Aorta (tissue), 5 donors: ENCODE data around the gene THAP4. TPM values are rescaled to one million over a fixed set of nuclear protein-coding genes. Genes with fewer than 3 reads are reported as not detected.
A peak's percentile ranks its signal among the peaks of the same experiment; 100 is the strongest.

ENCODE experiments used
- ATAC-seq: fragments of 200-7000 bp; cut with Tn5 transposase; one replicate; pipeline ENCODE4 v1.9.1; 2022; ENCODE audit warnings: moderate library complexity; ENCODE audit not compliant: low FRiP score
- DNase-seq, 2 donors: peaks; one replicate each; pipeline ENCODE4 v3.0.0-alpha.2; 2020
- H3K27ac ChIP-seq, 2 donors: one replicate each; pipeline ENCODE4 v1.5.1; 2013; ENCODE audit warnings: low read length in 2 of 2, mild to moderate bottlenecking in 2 of 2, moderate library complexity in 2 of 2, control low read depth in 1 of 2, inconsistent platforms in 1 of 2, low read depth in 1 of 2
- H3K27me3 ChIP-seq, 2 donors: one replicate each; pipeline ENCODE4 v1.6.1; 2013; ENCODE audit warnings: control low read depth in 1 of 2, low read length in 1 of 2, mild to moderate bottlenecking in 1 of 2, moderate library complexity in 1 of 2; ENCODE audit not compliant: insufficient read depth in 2 of 2, control insufficient read depth in 1 of 2
- H3K36me3 ChIP-seq, 2 donors: one replicate each; pipeline ENCODE4 v1.6.1; 2013; ENCODE audit warnings: control low read depth in 1 of 2, low read length in 1 of 2, mild to moderate bottlenecking in 1 of 2; ENCODE audit not compliant: insufficient read depth in 2 of 2, control insufficient read depth in 1 of 2
- H3K4me1 ChIP-seq, 2 donors: one replicate each; pipeline ENCODE4 v1.6.1; 2013; ENCODE audit warnings: low read length in 2 of 2, control low read depth in 1 of 2, mild to moderate bottlenecking in 1 of 2, moderate library complexity in 1 of 2; ENCODE audit not compliant: insufficient read depth in 2 of 2, control insufficient read depth in 1 of 2
- H3K4me3 ChIP-seq, 2 donors: one replicate each; pipeline ENCODE4 v1.5.1; 2013; ENCODE audit warnings: low read length in 2 of 2, control low read depth in 1 of 2, mild to moderate bottlenecking in 1 of 2
- H3K9me3 ChIP-seq: one replicate; pipeline ENCODE4 v1.6.1; 2013; ENCODE audit warnings: mild to moderate bottlenecking, low read length; ENCODE audit not compliant: control insufficient read depth
- WGBS, 2 donors: extraction: QIAGEN DNeasy Blood & Tissue Kit; methylation state at CpG; one replicate each; pipeline ENCODE4 v1.1.7; 2013; 5-methylcytosine and 5-hydroxymethylcytosine counted together
- intact Hi-C, 2 donors: fragments of 100-400 bp; cut with DNase I; formaldehyde crosslinking; loops; one replicate each; pipeline versions ENCODE4 v1.14.2 to v1.15.0; 2022
- polyA plus RNA-seq, 2 donors: library from polyadenylated mRNA; stranded (reverse); fragments of 200-250 nt; gene quantifications; one replicate each; pipeline ENCODE4 v1.2.3, GENCODE V29; 2013
- total RNA-seq, 2 donors: library from RNA; stranded (reverse); fragmentation: NEBNext Ultra II Directional; extraction: Animal tissue kit (Norgen Biotek cat#: 25700); gene quantifications; one replicate each; pipeline ENCODE4 v1.2.1, GENCODE V29; 2021
- donor health status: healthy with polysubstance abuse.
- donor health status: Bipolar disorder and iron deficiency.
- donor health status: DM: no; HTN: no; CAD: no.
- donor health status: DM: no; HTN: no; CAD: no.
- donor health status: DM: yes; HTN: yes; CAD: no.

THAP4 gene
- total and polyA plus RNA-seq, 4 donors = 24.3 to 41.5 (median 30.5) TPM

DNA sequence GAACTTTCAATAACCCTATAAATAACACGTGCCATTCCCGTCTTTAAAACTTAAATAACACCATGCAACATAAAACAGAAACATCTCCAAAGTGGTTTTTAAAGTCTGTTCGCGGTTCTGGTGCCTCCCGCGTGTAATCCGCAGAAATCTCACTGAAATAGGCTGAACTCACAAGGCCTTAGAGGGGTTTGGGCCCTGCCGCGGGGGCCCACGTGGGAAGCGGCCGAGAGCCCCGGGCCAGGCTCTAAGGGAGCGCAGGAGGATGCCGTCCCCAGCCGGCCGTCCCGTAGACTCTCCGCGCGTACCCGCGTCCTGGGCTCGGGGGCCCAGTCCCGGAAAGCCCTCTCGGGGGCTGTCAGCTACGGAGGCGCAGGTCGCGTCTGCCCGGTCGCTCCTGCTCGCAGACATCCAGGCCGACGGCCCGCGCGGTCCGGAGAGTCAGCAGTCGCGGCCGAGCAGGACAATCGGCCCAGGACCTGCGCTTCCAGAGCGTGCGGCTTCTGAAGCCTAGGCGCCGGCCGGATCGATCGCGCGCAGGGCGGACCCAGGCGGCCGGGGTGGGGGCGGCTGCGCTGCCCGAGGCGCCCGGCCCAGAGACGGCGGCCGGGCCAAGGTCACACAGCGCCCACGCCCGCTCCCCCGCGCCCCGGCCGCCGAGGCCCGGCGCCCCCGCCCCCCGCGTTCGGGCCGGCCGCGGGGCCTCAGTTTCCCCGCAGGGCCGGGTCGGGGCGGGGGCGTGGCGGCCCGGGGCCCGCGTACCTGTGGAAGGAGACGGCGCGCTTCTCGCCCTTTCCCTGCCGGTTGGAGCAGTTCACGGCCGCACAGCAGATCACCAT, 558 bp downstream of the THAP4 start:
- H3K4me3 ChIP-seq = peak overlapping the region; percentile 84 to 99
- peak overlapping the region; percentile 55 to 62 for H3K27ac ChIP-seq
- no peaks in the 10 kb centered on the region for H3K27me3 ChIP-seq
- no peaks in the 10 kb centered on the region for H3K9me3 ChIP-seq
- H3K36me3 ChIP-seq = peaks cover 0 to 4% of the 10 kb centered on the region in 2 donors
- ATAC-seq (peak; percentile 39), DNase-seq (peak; percentile 59 to 84)
- 1% methylated on average over 68 to 97 of the region's 97 CpGs for WGBS, 2 donors
- intact Hi-C loops = no loop called here
- H3K4me1 ChIP-seq = no peaks in the 10 kb centered on the region

DNA sequence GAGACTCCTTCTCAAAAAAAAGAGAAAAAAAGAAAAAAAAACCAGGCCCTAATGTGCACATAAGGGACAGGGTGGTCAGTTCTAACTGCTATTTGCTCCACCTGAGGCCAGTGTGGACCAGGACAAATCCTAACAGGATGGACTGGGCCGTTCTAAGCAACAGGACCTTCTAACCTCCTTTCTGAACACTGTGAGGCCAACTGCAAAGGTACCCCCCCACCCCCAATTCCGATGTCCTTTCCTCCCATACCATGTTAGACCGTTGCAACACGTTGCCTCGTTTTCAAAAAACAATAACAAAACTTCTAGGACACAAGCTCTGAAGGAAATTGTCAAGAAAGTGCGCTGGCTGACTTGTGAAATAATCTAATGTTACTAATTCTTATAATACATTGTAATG, 1.2 kb downstream of the THAP4 start:
- Histone ChIP-seq H3K27me3 (no peaks in the 10 kb centered on the region), H3K27ac (no peak overlapping the region), H3K9me3 (no peaks in the 10 kb centered on the region), H3K4me1 (no peaks in the 10 kb centered on the region), H3K36me3 (peaks cover 0 to 4% of the 10 kb centered on the region in 2 donors), H3K4me3 (peak overlapping the region in 1 of 2 donors; percentile 84)
- 19 to 22% methylated on average over 6 of the region's 6 CpGs for WGBS, 2 donors
- DNase-seq = no peak
- ATAC-seq = no peak
- intact Hi-C loops = no loop called here

GRCh38 chr2:241633561-241633960, 3.4 kb downstream of the THAP4 start:
- no peak for ATAC-seq
- Histone ChIP-seq H3K4me3 (no peak overlapping the region), H3K9me3 (no peaks in the 10 kb centered on the region), H3K4me1 (no peaks in the 10 kb centered on the region), H3K36me3 (peaks cover 0 to 4% of the 10 kb centered on the region in 2 donors), H3K27ac (no peak overlapping the region), H3K27me3 (no peaks in the 10 kb centered on the region)
- DNase-seq = no peak
- intact Hi-C loops = no loop called here
- WGBS, 2 donors = 91 to 93% methylated on average over 17 of the region's 17 CpGs

- DNase-seq = no peak
- H3K4me3 ChIP-seq = no peak overlapping the region
- H3K36me3 ChIP-seq = peaks cover 0 to 4% of the 10 kb centered on the region in 2 donors
- H3K27me3 ChIP-seq = no peaks in the 10 kb centered on the region
- no peak overlapping the region for H3K27ac ChIP-seq
- no peaks in the 10 kb centered on the region for H3K9me3 ChIP-seq
- 94 to 95% methylated on average over 39 of the region's 39 CpGs for WGBS, 2 donors
- no peaks in the 10 kb centered on the region for H3K4me1 ChIP-seq
- ATAC-seq = no peak
- intact Hi-C loops = no loop called here
Observed at GRCh38 chr2:241632478-241633325, 4.3 kb downstream of the THAP4 start.

DNA sequence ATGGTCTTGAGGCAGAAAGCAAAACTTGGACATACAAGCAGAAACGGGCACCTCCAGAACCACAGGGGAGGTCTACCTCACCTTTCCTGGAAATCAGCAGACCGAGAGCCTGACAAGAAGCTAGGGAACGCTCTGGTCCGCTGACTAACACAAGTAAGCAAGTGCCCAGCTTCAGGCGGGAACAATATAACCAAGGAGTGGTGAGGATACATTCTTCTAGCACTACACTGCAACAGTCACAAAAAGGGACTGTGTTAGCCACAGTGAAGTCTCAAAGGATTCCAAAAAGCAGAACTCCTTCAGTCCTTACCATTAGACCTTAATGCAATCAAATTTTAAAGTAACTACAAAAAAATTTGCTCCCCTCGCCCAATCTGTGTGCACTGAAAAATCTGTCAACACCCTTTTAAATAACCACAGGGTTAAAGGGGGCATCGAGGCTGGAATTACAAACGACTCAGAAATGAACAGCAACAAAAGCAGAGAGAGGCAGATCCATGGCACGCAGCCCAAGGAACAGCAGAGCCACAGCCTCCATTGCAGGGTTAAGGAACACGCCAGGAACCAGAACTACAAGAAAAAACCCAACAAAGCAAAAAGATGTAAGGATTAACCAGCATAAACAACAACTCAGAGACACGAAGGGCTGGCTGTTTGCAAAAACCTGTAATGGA, 7.1 kb downstream of the THAP4 start:
- H3K36me3 ChIP-seq = peaks cover 0 to 4% of the 10 kb centered on the region in 2 donors
- intact Hi-C loops = no loop called here
- no peaks in the 10 kb centered on the region for H3K4me1 ChIP-seq
- H3K9me3 ChIP-seq = no peaks in the 10 kb centered on the region
- H3K27ac ChIP-seq = no peak overlapping the region
- no peaks in the 10 kb centered on the region for H3K27me3 ChIP-seq
- ATAC-seq (no peak), DNase-seq (peak in 1 of 2 donors; percentile 17)
- 66 to 72% methylated on average over 11 of the region's 11 CpGs for WGBS, 2 donors
- no peak overlapping the region for H3K4me3 ChIP-seq

- 93 to 94% methylated on average over 9 to 10 of the region's 10 CpGs for WGBS, 2 donors
- H3K27ac ChIP-seq = no peak overlapping the region
- H3K27me3 ChIP-seq = no peaks in the 10 kb centered on the region
- ATAC-seq (peak; percentile 36), DNase-seq (no peak)
- H3K9me3 ChIP-seq = no peaks in the 10 kb centered on the region
- intact Hi-C loops = no loop called here
- no peaks in the 10 kb centered on the region for H3K36me3 ChIP-seq
- H3K4me1 ChIP-seq = no peaks in the 10 kb centered on the region
- H3K4me3 ChIP-seq = no peak overlapping the region
Observed at GRCh38 chr2:241627675-241628074, 9.3 kb downstream of the THAP4 start.

DNA sequence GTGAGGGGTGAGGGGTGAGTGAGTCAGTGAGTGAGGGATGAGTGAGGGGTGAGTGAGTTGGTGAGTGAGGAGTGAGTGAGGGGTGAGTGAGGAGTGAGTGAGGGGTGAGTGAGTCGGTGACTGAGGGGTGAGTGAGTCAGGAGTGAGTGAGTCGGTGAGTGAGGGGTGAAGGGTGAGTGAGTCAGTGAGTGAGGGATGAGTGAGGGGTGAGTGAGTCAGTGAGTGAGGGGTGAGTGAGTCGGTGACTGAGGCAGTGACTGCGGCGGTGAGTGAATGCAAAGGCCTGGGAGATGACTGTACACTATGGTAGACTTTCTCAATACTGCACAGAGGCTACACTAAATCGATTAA, 16.6 kb downstream of the THAP4 start:
- H3K4me1 ChIP-seq = no peaks in the 10 kb centered on the region
- H3K27me3 ChIP-seq = no peaks in the 10 kb centered on the region
- WGBS, 2 donors = 96 to 98% methylated on average over 6 of the region's 6 CpGs
- H3K4me3 ChIP-seq = no peak overlapping the region
- no peaks in the 10 kb centered on the region for H3K36me3 ChIP-seq
- no peak overlapping the region for H3K27ac ChIP-seq
- ATAC-seq (no peak), DNase-seq (no peak)
- H3K9me3 ChIP-seq = no peaks in the 10 kb centered on the region
- intact Hi-C loops = no loop called here

DNA sequence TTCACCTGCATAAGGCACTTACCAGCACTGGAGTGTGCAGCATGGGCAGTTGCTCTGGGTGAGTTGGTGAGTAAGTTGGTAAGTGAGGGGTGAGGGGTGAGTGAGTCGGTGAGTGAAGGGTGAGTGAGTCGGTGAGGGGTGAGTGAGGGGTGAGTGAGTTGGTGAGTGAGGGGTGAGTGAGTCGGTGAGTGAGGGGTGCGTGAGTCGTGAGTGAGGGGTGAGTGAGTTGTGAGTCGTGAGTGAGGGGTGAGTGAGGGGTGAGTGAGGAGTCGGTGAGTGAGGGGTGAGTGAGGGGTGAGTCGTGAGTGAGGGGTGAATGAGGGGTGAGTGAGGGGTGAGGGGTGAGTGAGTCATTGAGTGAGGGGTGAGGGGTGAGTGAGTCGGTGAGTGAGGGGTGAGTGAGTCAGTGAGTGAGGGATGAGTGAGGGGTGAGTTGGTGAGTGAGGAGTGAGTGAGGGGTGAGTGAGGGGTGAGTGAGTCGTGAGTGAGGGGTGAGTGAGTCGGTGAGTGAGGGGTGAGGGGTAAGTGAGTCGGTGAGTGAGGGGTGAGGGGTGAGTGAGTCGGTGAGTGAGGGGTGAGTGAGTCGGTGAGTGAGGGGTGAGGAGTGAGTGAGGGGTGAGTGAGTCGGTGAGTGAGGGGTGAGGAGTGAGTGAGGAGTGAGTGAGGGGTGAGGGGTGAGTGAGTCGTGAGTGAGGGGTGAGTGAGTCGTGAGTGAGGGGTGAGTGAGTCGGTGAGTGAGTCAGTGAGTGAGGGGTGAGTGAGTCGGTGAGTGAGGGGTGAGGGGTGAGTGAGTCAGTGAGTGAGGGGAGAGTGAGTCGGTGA, 17.1 kb downstream of the THAP4 start:
- ATAC-seq = no peak
- intact Hi-C loops = no loop called here
- Histone ChIP-seq H3K36me3 (no peaks in the 10 kb centered on the region), H3K27me3 (no peaks in the 10 kb centered on the region), H3K4me3 (no peak overlapping the region), H3K27ac (no peak overlapping the region), H3K9me3 (no peaks in the 10 kb centered on the region), H3K4me1 (no peaks in the 10 kb centered on the region)
- WGBS, 2 donors = 90 to 94% methylated on average over 19 to 20 of the region's 20 CpGs
- DNase-seq = no peak
